Adrenal gland (tissue), 5 donors: Measurements from ENCODE around the gene MED27.

Source experiments
- CTCF ChIP-seq, 6 experiments: fragments of 450-650 bp in 4 of 6; fragments of 200-600 bp in 2 of 6; sonication (generic) in 1 of 6; IDR thresholded peaks; 1 replicate in 5 of 6; 2 replicates in 1 of 6; pipeline versions ENCODE4 v1.5.1 to v1.8.0; 2016 to 2021; ENCODE audit warnings: antibody characterized with exemption in 6 of 6, mild to moderate bottlenecking in 2 of 6, moderate library complexity in 1 of 6
- POLR2A ChIP-seq, 2 donors: fragments of 450-650 bp; IDR thresholded peaks; one replicate each; pipeline ENCODE4 v1.6.1; 2017; ENCODE audit warnings: antibody characterized with exemption in 2 of 2, mild to moderate bottlenecking in 2 of 2, moderate library complexity in 1 of 2
- donor health status: DM: no; HTN: no; CAD: no.

- no peak for TF ChIP-seq CTCF (IDR thresholded peaks at IDR 0.05)
- no peak for TF ChIP-seq POLR2A (IDR thresholded peaks at IDR 0.05)
Measured at GRCh38 chr9:132075853-132076252, 3.8 kb downstream of the MED27 start.
